OCI-LY1 (cell line): ENCODE data around the gene ANKRD39.

ENCODE experiments used
- H2AFZ ChIP-seq: fragments of 200-600 bp; sonication (generic), shearing (Covaris generic); 2 replicates; pipeline ENCODE4 v1.6.0; 2014; ENCODE audit warnings: antibody characterized with exemption, mild to moderate bottlenecking, low read length
- H3F3A ChIP-seq: fragments of 200-600 bp; sonication (generic), shearing (Covaris generic); 2 replicates; pipeline ENCODE4 v1.6.0; 2014; ENCODE audit warnings: mild to moderate bottlenecking, antibody characterized with exemption, low read length, moderate library complexity; ENCODE audit not compliant: insufficient read depth
- H3K27ac ChIP-seq: fragments of 200-600 bp; sonication (generic); 2 replicates; pipeline ENCODE4 v1.5.1; 2014; ENCODE audit warnings: low read length, mixed run types, mild to moderate bottlenecking, low read depth; ENCODE audit not compliant: poor library complexity, severe bottlenecking
- H3K27me3 ChIP-seq: fragments of 200-600 bp; sonication (generic); 2 replicates; pipeline ENCODE4 v1.6.0; 2014; ENCODE audit warnings: antibody characterized with exemption, mild to moderate bottlenecking, low read length, moderate library complexity; ENCODE audit not compliant: insufficient read depth
- H3K36me3 ChIP-seq: fragments of 200-600 bp; sonication (generic); 2 replicates; pipeline ENCODE4 v1.6.1; 2014; ENCODE audit warnings: mild to moderate bottlenecking, antibody characterized with exemption, low read length, moderate library complexity, mixed read lengths; ENCODE audit not compliant: insufficient read depth
- H3K4me1 ChIP-seq: fragments of 200-600 bp; sonication (generic); 2 replicates; pipeline ENCODE4 v1.5.1; 2014; ENCODE audit warnings: mild to moderate bottlenecking, low read length, moderate library complexity; ENCODE audit not compliant: insufficient read depth, severe bottlenecking
- H3K4me2 ChIP-seq: fragments of 200-600 bp; sonication (generic), shearing (Covaris generic); 2 replicates; pipeline ENCODE4 v1.6.1; 2014; ENCODE audit warnings: low read length
- H3K4me3 ChIP-seq: fragments of 200-600 bp; sonication (generic); 2 replicates; pipeline ENCODE4 v1.5.1; 2014; ENCODE audit warnings: low read length, low read depth, mild to moderate bottlenecking, mixed read lengths; ENCODE audit not compliant: poor library complexity, severe bottlenecking
- H3K79me2 ChIP-seq: fragments of 200-600 bp; shearing (Covaris generic); 2 replicates; pipeline ENCODE4 v1.6.1; 2016; ENCODE audit warnings: mixed run types, low read length, mixed read lengths; ENCODE audit not compliant: insufficient read depth
- H3K9ac ChIP-seq: fragments of 200-600 bp; sonication (generic), shearing (Covaris generic); 2 replicates; pipeline ENCODE4 v1.6.1; 2014; ENCODE audit warnings: mild to moderate bottlenecking, low read length, mixed read lengths
- H3K9me2 ChIP-seq: fragments of 200-600 bp; sonication (generic), shearing (Covaris generic); 2 replicates; pipeline ENCODE4 v1.6.1; 2014; ENCODE audit warnings: low read depth, mild to moderate bottlenecking, low read length, mixed read lengths
- H3K9me3 ChIP-seq: fragments of 200-600 bp; shearing (Covaris generic); 2 replicates; pipeline ENCODE4 v1.6.1; 2014; ENCODE audit warnings: low read length, mixed read lengths
- H4K20me1 ChIP-seq: fragments of 200-600 bp; sonication (generic), shearing (Covaris generic); 2 replicates; pipeline ENCODE4 v1.6.0; 2016; ENCODE audit warnings: mild to moderate bottlenecking, low read length; ENCODE audit not compliant: insufficient read depth
- EZH2 ChIP-seq: fragments of 200-600 bp; sonication (generic), shearing (Covaris generic); IDR thresholded peaks from 2 replicates; pipeline ENCODE4 v1.8.0; 2017; ENCODE audit warnings: borderline replicate concordance, mixed run types, mild to moderate bottlenecking, antibody characterized with exemption, low read length, moderate library complexity, mixed read lengths
- TF ChIP-seq, protein P1 (sequence below): fragments of 200-600 bp; sonication (generic), shearing (Covaris generic); IDR thresholded peaks from 2 replicates; pipeline ENCODE4 v1.5.1; 2017; ENCODE audit warnings: mild to moderate bottlenecking, antibody characterized with exemption, low read length, moderate library complexity, mixed read lengths

The ANKRD39 gene

DNA sequence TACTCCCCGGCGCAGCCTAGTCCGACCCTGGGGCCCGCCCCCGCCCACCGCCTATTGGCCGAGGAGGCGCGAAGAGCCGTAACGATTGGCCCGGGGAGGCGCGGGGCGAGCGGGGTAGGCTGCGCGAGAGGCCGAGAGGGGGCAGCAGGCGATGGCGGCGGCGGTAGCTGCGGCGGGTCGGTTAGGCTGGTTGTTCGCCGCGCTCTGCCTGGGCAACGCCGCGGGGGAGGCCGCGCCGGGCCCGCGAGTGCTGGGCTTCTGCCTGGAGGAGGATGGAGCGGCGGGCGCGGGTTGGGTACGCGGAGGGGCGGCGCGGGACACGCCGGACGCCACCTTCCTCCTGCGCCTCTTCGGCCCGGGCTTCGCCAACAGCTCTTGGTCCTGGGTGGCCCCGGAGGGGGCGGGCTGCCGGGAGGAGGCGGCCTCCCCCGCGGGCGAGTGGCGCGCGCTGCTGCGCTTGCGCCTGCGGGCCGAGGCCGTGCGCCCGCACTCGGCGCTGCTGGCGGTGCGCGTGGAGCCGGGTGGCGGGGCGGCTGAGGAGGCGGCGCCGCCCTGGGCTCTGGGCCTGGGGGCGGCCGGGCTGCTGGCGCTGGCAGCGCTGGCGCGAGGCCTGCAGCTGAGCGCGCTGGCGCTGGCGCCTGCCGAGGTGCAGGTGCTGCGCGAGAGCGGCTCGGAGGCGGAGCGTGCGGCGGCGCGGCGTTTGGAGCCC is 41.5 kb downstream of the ANKRD39 start, which contains the start of gene CNNM3:
TSS of gene CNNM3 (plus strand) at position 142 of the 709 bp plus-strand sequence. CDS start at position 152, 10 bp downstream.
- Histone ChIP-seq H3K4me2 (peak within 1 kb of the TSS; percentile 97), H3K36me3 (peaks cover 12% of the 10 kb centered on the region; the same call in 1 of the 2 replicates), H3K9me2 (no peaks in the 10 kb centered on the region), H3K9ac (peak within 1 kb of the TSS; percentile 83), H3K4me1 (peaks cover 49% of the 10 kb centered on the region), H3K79me2 (no peaks in the 10 kb centered on the region), H3K9me3 (no peaks in the 10 kb centered on the region), H3F3A (no peaks in the 10 kb centered on the region), H3K27me3 (no peaks in the 10 kb centered on the region), H2AFZ (peak within 1 kb of the TSS; percentile 96), H3K4me3 (peak within 1 kb of the TSS; percentile 82), H3K27ac (peak within 1 kb of the TSS; percentile 53), H4K20me1 (no peaks in the 10 kb centered on the region)
- TF ChIP-seq EZH2, result no peak
- TF ChIP-seq, protein P1, sequence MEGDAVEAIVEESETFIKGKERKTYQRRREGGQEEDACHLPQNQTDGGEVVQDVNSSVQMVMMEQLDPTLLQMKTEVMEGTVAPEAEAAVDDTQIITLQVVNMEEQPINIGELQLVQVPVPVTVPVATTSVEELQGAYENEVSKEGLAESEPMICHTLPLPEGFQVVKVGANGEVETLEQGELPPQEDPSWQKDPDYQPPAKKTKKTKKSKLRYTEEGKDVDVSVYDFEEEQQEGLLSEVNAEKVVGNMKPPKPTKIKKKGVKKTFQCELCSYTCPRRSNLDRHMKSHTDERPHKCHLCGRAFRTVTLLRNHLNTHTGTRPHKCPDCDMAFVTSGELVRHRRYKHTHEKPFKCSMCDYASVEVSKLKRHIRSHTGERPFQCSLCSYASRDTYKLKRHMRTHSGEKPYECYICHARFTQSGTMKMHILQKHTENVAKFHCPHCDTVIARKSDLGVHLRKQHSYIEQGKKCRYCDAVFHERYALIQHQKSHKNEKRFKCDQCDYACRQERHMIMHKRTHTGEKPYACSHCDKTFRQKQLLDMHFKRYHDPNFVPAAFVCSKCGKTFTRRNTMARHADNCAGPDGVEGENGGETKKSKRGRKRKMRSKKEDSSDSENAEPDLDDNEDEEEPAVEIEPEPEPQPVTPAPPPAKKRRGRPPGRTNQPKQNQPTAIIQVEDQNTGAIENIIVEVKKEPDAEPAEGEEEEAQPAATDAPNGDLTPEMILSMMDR, result peak; percentile 44

DNA sequence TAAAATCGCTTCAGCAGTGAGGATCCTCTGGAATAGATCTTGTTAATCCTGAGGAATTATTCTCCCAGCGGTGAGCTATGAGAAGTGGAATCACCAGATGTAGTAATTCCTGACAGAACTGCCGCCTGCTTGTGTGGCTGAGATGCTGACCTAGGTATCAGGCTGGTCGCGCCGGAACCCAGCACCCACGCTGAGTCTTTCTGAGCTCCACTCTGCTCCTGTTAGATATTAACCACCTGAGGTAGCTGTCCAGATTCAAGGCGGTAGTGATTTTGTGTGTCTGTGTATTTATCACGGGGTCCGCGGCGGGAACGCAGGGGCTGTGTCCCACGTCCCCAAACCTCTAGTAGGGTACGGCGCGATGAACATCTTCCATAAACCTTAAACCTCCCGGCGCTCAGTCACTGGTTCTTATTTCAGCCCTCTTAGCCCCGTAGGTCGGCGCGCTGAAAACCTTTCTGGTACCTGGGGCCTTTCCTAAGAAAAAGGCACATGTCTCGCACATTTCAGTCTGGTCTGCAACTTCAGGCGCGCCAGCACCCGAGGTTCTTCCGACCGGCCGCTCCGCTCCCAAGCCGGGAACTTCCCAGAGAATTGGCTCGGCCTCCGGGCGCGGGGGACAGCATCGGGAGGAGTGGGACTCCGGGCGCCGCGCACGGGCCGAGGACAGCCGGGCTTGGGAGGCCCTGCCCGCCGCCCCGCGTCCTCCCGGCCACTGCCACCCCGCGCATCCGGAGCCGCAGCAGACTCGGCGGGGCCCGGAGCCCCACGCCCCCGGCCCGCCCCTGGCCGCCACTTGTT is 42.3 kb downstream of the ANKRD39 start:
- Histone ChIP-seq H3K4me1 (peaks cover 41% of the 10 kb centered on the region), H3K79me2 (no peaks in the 10 kb centered on the region), H3K9ac (peak overlapping the region; percentile 81), H3F3A (no peaks in the 10 kb centered on the region), H3K9me3 (no peaks in the 10 kb centered on the region), H3K4me2 (peak overlapping the region; percentile 97), H3K9me2 (no peaks in the 10 kb centered on the region), H2AFZ (peak overlapping the region; percentile 96), H3K27me3 (no peaks in the 10 kb centered on the region), H3K27ac (no peak overlapping the region), H3K4me3 (peak overlapping the region; percentile 82), H4K20me1 (no peaks in the 10 kb centered on the region), H3K36me3 (peaks cover 7% of the 10 kb centered on the region; the same call in 1 of the 2 replicates)
- TF ChIP-seq, protein P1, result no peak
- no peak for TF ChIP-seq EZH2

DNA sequence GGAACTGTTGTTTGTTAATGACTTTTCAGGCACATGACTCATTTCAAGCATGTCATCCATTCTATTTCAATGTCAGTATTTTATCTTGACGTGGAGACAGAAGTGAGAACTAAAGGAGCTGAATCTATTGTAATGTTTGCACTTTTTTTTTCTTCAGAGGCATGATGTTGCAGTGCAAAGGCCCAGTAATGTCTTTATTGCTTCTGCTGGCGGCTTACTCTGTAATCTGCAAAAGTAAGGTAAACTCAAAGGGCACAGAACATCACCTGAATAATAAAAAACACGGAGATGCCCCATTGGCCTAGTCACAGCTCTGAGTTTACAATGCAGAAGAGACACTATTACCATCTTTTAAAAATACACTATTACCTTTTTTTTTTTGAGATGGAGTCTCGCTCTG is 44.2 kb downstream of the ANKRD39 start:
- Histone ChIP-seq H3K27me3 (no peaks in the 10 kb centered on the region), H3K4me2 (no peak overlapping the region), H3K79me2 (no peaks in the 10 kb centered on the region), H3K9me3 (no peaks in the 10 kb centered on the region), H3K4me3 (no peak overlapping the region), H3K4me1 (peaks cover 24% of the 10 kb centered on the region), H3K9ac (no peak overlapping the region), H3K36me3 (no peaks in the 10 kb centered on the region), H3F3A (no peaks in the 10 kb centered on the region), H2AFZ (no peak overlapping the region), H3K9me2 (no peaks in the 10 kb centered on the region), H3K27ac (no peak overlapping the region), H4K20me1 (no peaks in the 10 kb centered on the region)
- TF ChIP-seq, protein P1, result no peak
- TF ChIP-seq EZH2, result no peak
